A172 (cell line): ENCODE data around the gene MDC1. TPM values are rescaled to one million over a fixed set of nuclear protein-coding genes. Genes with fewer than 3 reads are reported as not detected.
"Not testable (repeated sequence)": the region's sequence is repeated elsewhere in the genome, so short reads cannot be mapped to it uniquely, and the experiment has no call there.

Experiments used
- DNase-seq: peaks from one replicate; pipeline ENCODE4 v3.0.0-alpha.2; 2015; ENCODE audit warnings: low spot score
- total RNA-seq: library from RNA; depleted of rRNA; stranded (reverse); fragments of >200 nt; shearing (Covaris generic); gene quantifications from 2 replicates; pipeline ENCODE4 v1.2.3, GENCODE V29; 2014

MDC1 gene
- total RNA-seq, 1 experiment from 2014 or later: 7.6 TPM

- DNase-seq: no peak
Measured at GRCh38 chr6:30683183-30683979, 33.7 kb downstream of the MDC1 start.

- DNase-seq: peak; percentile 71
Measured at GRCh38 chr6:30682143-30683117, 34.7 kb downstream of the MDC1 start.

GRCh38 chr6:30681766-30682142 lies 35.3 kb downstream of the MDC1 start:
- no peak for DNase-seq

- DNase-seq: no peak
Measured at GRCh38 chr6:30679765-30680535, 37.1 kb downstream of the MDC1 start.

- peak; percentile 35 for DNase-seq
Measured at GRCh38 chr6:30678964-30679726, 37.9 kb downstream of the MDC1 start.

GRCh38 chr6:30676660-30677285 lies 40.3 kb downstream of the MDC1 start:
- DNase-seq: no peak

GRCh38 chr6:30672445-30673253 lies 44.4 kb downstream of the MDC1 start, which contains the start of gene DHX16:
DHX16 (minus strand) TSS chr6:30673006; CDS start chr6:30672841, 165 bp downstream.
- peak; percentile 93 for DNase-seq

- no peak for DNase-seq
Measured at GRCh38 chr6:30670760-30671527, 46.1 kb downstream of the MDC1 start.

GRCh38 chr6:30666300-30666699 lies 50.8 kb downstream of the MDC1 start:
- not testable (repeated sequence) for DNase-seq

- no peak for DNase-seq
Measured at GRCh38 chr6:30664994-30665767, 51.9 kb downstream of the MDC1 start.

GRCh38 chr6:30657922-30658321 lies 59.2 kb downstream of the MDC1 start:
- not testable (repeated sequence) for DNase-seq

GRCh38 chr6:30657454-30657853 lies 59.6 kb downstream of the MDC1 start:
- no peak for DNase-seq

- no peak for DNase-seq
Measured at GRCh38 chr6:30656513-30656912, 60.6 kb downstream of the MDC1 start.

- DNase-seq: no peak
Measured at GRCh38 chr6:30655743-30656094, 61.4 kb downstream of the MDC1 start.

GRCh38 chr6:30654798-30655742 lies 62.0 kb downstream of the MDC1 start:
- DNase-seq: no peak

GRCh38 chr6:30651143-30651542 lies 65.9 kb downstream of the MDC1 start:
- DNase-seq: no peak
